Heart left ventricle (tissue), 13 donors: ENCODE data around the gene CFAP299.

Experiments
- POLR2A ChIP-seq, 2 donors: fragments of 450-650 bp; IDR thresholded peaks; one replicate each; pipeline ENCODE4 v1.6.1; 2017; ENCODE audit warnings: antibody characterized with exemption in 2 of 2, mild to moderate bottlenecking in 2 of 2, moderate library complexity in 2 of 2
- TF ChIP-seq, protein P1 (sequence below), 12 donors: fragments of 200-600 bp; sonication (generic) in 4 of 12; IDR thresholded peaks; one replicate each; pipeline versions ENCODE4 v1.5.0 to v1.8.0; 2018 to 2022; ENCODE audit warnings: antibody characterized with exemption in 12 of 12, mild to moderate bottlenecking in 5 of 12
- donor health status: ischemic (EF 13 %, LVEDD 7.1; RV severe dilation, severe dysfunction).
- donor health status: DM: no; HTN: yes; CAD: no.
- donor health status: DM: no; HTN: no; CAD: no.
- donor health status: ischemic (EF 25% LVEDD 6.9; RV normal size, moderate dysfunction).
- donor health status: ischemic (EF 25% LVEDD 5.7; RV mildly dilated, moderate dysfunction).
- donor health status: ischemic (EF 35%, LVEDD 5.7; RV mildly dilated, moderate dysfunction).
- donor health status: nonischemic (EF 11% LVEDD 7.7; RV severe dilation, severe dysfunction).
- donor health status: DM: yes; HTN: yes; CAD: no.
- donor health status: PGD.
- donor health status: ischemic (EF 29% LVEDD 5.4; RV normal size, mild dysfunction).
- donor health status: nonischemic (EF 23%, LVEDD 6.1; RV moderate dilation, normal function).

DNA sequence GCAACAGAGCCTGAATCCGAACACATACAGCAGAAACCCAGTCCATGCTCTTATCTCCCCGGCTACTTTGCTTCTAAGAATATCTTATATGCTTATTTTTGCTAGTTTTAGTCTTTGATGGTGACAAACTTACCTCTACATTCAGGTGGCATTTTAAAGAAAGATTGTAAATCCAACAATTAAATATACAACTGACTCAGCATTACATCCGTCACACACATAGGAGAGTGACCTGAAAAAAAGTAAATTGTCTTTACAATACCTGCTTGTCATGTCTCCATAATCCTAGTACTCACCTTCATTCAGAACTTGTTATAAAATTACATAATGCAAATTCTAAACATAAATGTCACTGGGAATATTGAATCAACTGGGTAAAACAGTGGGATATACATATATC, 664.4 kb downstream of the CFAP299 start:
- TF ChIP-seq, protein P1, sequence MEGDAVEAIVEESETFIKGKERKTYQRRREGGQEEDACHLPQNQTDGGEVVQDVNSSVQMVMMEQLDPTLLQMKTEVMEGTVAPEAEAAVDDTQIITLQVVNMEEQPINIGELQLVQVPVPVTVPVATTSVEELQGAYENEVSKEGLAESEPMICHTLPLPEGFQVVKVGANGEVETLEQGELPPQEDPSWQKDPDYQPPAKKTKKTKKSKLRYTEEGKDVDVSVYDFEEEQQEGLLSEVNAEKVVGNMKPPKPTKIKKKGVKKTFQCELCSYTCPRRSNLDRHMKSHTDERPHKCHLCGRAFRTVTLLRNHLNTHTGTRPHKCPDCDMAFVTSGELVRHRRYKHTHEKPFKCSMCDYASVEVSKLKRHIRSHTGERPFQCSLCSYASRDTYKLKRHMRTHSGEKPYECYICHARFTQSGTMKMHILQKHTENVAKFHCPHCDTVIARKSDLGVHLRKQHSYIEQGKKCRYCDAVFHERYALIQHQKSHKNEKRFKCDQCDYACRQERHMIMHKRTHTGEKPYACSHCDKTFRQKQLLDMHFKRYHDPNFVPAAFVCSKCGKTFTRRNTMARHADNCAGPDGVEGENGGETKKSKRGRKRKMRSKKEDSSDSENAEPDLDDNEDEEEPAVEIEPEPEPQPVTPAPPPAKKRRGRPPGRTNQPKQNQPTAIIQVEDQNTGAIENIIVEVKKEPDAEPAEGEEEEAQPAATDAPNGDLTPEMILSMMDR (IDR thresholded peaks at IDR 0.05) = no peak
- TF ChIP-seq POLR2A (IDR thresholded peaks at IDR 0.05) = no peak
